ENCODE results near the gene ZNF786. TPM values are rescaled to one million over a fixed set of nuclear protein-coding genes. Genes with fewer than 3 reads are reported as not detected.

The ZNF786 gene
- total and polyA plus RNA-seq, 9 of the 15 experiments (the other 6 are each of a cell fraction or from before 2014, with no cell fraction given): 0.31 to 5.4 (median 3.0) TPM

- peak; percentile 82 for TF ChIP-seq LCOR (CRISPR knock-in tag; IDR thresholded peaks at IDR 0.05)
- TF ChIP-seq, protein P1, sequence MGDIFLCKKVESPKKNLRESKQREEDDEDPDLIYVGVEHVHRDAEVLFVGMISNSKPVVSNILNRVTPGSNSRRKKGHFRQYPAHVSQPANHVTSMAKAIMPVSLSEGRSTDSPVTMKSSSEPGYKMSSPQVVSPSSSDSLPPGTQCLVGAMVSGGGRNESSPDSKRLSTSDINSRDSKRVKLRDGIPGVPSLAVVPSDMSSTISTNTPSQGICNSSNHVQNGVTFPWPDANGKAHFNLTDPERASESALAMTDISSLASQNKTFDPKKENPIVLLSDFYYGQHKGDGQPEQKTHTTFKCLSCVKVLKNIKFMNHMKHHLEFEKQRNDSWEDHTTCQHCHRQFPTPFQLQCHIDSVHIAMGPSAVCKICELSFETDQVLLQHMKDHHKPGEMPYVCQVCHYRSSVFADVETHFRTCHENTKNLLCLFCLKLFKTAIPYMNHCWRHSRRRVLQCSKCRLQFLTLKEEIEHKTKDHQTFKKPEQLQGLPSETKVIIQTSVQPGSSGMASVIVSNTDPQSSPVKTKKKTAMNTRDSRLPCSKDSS (IDR thresholded peaks at IDR 0.05; ENCODE audit: low read depth, partially characterized antibody): no peak
- TF ChIP-seq LEF1 (IDR thresholded peaks at IDR 0.05): no peak
- TF ChIP-seq, protein P2, sequence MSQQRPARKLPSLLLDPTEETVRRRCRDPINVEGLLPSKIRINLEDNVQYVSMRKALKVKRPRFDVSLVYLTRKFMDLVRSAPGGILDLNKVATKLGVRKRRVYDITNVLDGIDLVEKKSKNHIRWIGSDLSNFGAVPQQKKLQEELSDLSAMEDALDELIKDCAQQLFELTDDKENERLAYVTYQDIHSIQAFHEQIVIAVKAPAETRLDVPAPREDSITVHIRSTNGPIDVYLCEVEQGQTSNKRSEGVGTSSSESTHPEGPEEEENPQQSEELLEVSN (IDR thresholded peaks at IDR 0.05; ENCODE audit: borderline replicate concordance in 1 of 2, extremely low read depth in 1 of 2, insufficient read depth in 1 of 2, insufficient read length in 1 of 2, low read depth in 1 of 2, low read length in 1 of 2, poor library complexity in 1 of 2, severe bottlenecking in 1 of 2): peak; percentile 10 to 69
- TF ChIP-seq, protein P3, sequence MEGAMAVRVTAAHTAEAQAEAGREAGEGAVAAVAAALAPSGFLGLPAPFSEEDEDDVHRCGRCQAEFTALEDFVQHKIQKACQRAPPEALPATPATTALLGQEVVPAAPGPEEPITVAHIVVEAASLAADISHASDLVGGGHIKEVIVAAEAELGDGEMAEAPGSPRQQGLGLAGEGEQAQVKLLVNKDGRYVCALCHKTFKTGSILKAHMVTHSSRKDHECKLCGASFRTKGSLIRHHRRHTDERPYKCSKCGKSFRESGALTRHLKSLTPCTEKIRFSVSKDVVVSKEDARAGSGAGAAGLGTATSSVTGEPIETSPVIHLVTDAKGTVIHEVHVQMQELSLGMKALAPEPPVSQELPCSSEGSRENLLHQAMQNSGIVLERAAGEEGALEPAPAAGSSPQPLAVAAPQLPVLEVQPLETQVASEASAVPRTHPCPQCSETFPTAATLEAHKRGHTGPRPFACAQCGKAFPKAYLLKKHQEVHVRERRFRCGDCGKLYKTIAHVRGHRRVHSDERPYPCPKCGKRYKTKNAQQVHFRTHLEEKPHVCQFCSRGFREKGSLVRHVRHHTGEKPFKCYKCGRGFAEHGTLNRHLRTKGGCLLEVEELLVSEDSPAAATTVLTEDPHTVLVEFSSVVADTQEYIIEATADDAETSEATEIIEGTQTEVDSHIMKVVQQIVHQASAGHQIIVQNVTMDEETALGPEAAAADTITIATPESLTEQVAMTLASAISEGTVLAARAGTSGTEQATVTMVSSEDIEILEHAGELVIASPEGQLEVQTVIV (CRISPR knock-in tag; IDR thresholded peaks at IDR 0.05; ENCODE audit: borderline replicate concordance): no peak
- peak; percentile 10; the same call in 1 of the 2 replicates for TF ChIP-seq CC2D1A (IDR thresholded peaks at IDR 0.05)
- peak; percentile 82; the same call in 1 of the 2 replicates for TF ChIP-seq HNRNPL (IDR thresholded peaks at IDR 0.05; ENCODE audit: low read depth, low read length)
- peak; percentile 63; the same call in 1 of the 2 replicates for TF ChIP-seq ATF7 (IDR thresholded peaks at IDR 0.05)
- TF ChIP-seq CTCF (IDR thresholded peaks at IDR 0.05 in 2 of 3, conservative IDR thresholded peaks at IDR 0.05 in 1 of 3; ENCODE audit: insufficient read depth in 2 of 3, low read depth in 1 of 3, low read length in 3 of 3): peak; percentile 97 to 98 (median 98)
- TF ChIP-seq U2AF1 (optimal IDR thresholded peaks at IDR 0.05; ENCODE audit: low read depth, low read length): peak; percentile 95
- TF ChIP-seq HDAC6 (IDR thresholded peaks at IDR 0.05; ENCODE audit: low read depth, low read length): no peak
- no peak for TF ChIP-seq ZNF398 (CRISPR knock-in tag; IDR thresholded peaks at IDR 0.05)
- TF ChIP-seq HMGN3 (IDR thresholded peaks at IDR 0.05; ENCODE audit: borderline replicate concordance, extremely low read depth, insufficient read length, low read depth, low read length): peak; percentile 95
- TF ChIP-seq ZNF143 (CRISPR knock-in tag; IDR thresholded peaks at IDR 0.05): peak; percentile 94
Measured at GRCh38 chr7:149090397-149091195, at the start of gene ZNF786 (continued).
